ENCODE data around the gene ABO. TPM values are rescaled to one million over a fixed set of nuclear protein-coding genes. Genes with fewer than 3 reads are reported as not detected.

The ABO gene
- total and polyA plus RNA-seq, 10 of the 15 experiments (the other 5 are each of a cell fraction or from before 2014, with no cell fraction given): 0.10 TPM; not detected in 9

DNA sequence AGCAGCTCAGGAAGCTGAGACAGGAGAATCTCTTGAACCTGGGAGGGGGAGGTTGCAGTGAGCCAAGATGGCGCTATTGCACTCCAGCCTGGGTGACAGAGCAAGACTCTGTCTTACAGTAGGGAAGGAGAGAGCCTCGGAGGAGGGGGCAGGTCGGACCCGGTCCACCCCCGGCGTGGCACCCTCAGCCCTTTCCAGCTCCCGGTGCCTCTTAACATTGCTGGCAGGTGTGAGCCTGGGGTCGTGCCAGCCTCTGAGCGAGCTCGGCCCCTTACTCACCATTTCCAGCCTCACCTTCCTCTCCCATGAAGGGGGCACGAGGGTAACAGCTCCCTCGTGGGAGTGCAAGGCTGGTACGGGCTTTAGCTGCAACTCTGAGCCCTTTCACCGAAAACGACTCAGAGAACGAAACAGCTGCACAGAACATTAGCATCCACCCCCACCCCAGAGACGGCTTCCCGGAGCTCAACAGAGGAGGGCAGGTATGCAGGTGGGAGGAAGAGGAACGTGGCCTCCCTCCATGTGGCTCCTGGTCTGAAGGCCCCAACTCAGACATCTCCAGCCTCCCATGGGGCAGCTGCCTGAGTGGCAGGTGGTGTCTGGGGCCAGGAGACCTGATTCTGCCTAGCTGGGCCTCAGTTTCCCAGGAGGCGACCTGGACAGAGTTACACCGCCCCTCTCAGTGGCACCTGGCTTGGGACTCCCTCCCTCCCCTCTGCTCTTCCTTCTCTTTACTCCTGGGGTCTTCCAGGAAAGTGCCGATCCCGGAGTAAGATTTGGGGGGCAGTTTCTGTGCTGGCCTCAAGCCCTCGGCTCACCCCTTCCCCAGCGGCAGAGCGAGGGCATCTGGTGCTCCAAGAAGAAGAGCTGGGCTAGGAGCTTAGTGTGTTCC is 28.5 kb upstream of the ABO start:
- intact Hi-C loops (cut with micrococcal nuclease; ENCODE audit: unreplicated experiment): no loop called here
- Histone ChIP-seq H2AFZ (ENCODE audit: control insufficient read depth, low read depth, low read length) (no peak overlapping the region), H3K9ac (ENCODE audit: control insufficient read depth, insufficient read depth, low read length) (no peak overlapping the region), H3K36me3 (ENCODE audit: control insufficient read depth in 2 of 2, insufficient read depth in 2 of 2, low read length in 1 of 2) (no peaks in the 10 kb centered on the region), H3K4me3 (no peak overlapping the region), H3K27me3 (replicated peaks in 1 of 2; ENCODE audit: control insufficient read depth in 2 of 2, insufficient read depth in 2 of 2, low read length in 1 of 2) (no peaks in the 10 kb centered on the region; a peak in 2 of 4 replicates), H4K20me1 (ENCODE audit: control insufficient read depth, insufficient read depth) (no peaks in the 10 kb centered on the region), H3K4me2 (ENCODE audit: control insufficient read depth, insufficient read depth) (no peak overlapping the region), H3K27ac (ENCODE audit: control insufficient read depth, insufficient read depth) (no peak overlapping the region), H3K4me1 (ENCODE audit: control insufficient read depth, insufficient read depth, low read length) (no peaks in the 10 kb centered on the region), H3K9me3 (replicated peaks; ENCODE audit: control insufficient read depth, insufficient read depth, low read length) (no peaks in the 10 kb centered on the region), H3K79me2 (ENCODE audit: control insufficient read depth, insufficient read depth, low read length) (no peaks in the 10 kb centered on the region)
- ChIA-PET POLR2A (no interaction called here), RAD21 (ENCODE audit: unreplicated experiment) (no interaction called here), CTCF (no interaction called here), SMC1A (ENCODE audit: uncharacterized antibody, unreplicated experiment) (no interaction called here)
- DNase-seq (ENCODE audit: low read depth, low spot score) (no peak), FAIRE-seq (no peak), ATAC-seq (no peak)
- in situ Hi-C loops (cut with MboI): no loop called here
- no TSS peak for BruUV-seq (replicated peaks)
- WGBS (ENCODE audit: insufficient coverage, insufficient replicate concordance, low lambda C conversion rate, missing lambda C conversion rate): 31% methylated on average over 24 of the region's 26 CpGs
- TF ChIP-seq, protein P1, sequence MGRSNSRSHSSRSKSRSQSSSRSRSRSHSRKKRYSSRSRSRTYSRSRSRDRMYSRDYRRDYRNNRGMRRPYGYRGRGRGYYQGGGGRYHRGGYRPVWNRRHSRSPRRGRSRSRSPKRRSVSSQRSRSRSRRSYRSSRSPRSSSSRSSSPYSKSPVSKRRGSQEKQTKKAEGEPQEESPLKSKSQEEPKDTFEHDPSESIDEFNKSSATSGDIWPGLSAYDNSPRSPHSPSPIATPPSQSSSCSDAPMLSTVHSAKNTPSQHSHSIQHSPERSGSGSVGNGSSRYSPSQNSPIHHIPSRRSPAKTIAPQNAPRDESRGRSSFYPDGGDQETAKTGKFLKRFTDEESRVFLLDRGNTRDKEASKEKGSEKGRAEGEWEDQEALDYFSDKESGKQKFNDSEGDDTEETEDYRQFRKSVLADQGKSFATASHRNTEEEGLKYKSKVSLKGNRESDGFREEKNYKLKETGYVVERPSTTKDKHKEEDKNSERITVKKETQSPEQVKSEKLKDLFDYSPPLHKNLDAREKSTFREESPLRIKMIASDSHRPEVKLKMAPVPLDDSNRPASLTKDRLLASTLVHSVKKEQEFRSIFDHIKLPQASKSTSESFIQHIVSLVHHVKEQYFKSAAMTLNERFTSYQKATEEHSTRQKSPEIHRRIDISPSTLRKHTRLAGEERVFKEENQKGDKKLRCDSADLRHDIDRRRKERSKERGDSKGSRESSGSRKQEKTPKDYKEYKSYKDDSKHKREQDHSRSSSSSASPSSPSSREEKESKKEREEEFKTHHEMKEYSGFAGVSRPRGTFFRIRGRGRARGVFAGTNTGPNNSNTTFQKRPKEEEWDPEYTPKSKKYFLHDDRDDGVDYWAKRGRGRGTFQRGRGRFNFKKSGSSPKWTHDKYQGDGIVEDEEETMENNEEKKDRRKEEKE (IDR thresholded peaks at IDR 0.05): no peak
- TF ChIP-seq, protein P2, sequence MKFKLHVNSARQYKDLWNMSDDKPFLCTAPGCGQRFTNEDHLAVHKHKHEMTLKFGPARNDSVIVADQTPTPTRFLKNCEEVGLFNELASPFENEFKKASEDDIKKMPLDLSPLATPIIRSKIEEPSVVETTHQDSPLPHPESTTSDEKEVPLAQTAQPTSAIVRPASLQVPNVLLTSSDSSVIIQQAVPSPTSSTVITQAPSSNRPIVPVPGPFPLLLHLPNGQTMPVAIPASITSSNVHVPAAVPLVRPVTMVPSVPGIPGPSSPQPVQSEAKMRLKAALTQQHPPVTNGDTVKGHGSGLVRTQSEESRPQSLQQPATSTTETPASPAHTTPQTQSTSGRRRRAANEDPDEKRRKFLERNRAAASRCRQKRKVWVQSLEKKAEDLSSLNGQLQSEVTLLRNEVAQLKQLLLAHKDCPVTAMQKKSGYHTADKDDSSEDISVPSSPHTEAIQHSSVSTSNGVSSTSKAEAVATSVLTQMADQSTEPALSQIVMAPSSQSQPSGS (IDR thresholded peaks at IDR 0.05; ENCODE audit: low read length): no peak
- TF ChIP-seq EP300 (IDR thresholded peaks at IDR 0.05; ENCODE audit: borderline replicate concordance in 1 of 2, control insufficient read depth in 1 of 2, low read depth in 2 of 2, low read length in 2 of 2): no peak
- TF ChIP-seq, protein P3, sequence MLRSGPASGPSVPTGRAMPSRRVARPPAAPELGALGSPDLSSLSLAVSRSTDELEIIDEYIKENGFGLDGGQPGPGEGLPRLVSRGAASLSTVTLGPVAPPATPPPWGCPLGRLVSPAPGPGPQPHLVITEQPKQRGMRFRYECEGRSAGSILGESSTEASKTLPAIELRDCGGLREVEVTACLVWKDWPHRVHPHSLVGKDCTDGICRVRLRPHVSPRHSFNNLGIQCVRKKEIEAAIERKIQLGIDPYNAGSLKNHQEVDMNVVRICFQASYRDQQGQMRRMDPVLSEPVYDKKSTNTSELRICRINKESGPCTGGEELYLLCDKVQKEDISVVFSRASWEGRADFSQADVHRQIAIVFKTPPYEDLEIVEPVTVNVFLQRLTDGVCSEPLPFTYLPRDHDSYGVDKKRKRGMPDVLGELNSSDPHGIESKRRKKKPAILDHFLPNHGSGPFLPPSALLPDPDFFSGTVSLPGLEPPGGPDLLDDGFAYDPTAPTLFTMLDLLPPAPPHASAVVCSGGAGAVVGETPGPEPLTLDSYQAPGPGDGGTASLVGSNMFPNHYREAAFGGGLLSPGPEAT (IDR thresholded peaks at IDR 0.05; ENCODE audit: low read depth): no peak
- no peak for TF ChIP-seq MYC (IDR thresholded peaks at IDR 0.05; ENCODE audit: insufficient read depth, insufficient read length, insufficient replicate concordance, low read length, severe bottlenecking)
- TF ChIP-seq NFXL1 (IDR thresholded peaks at IDR 0.05; ENCODE audit: borderline replicate concordance): no peak
- TF ChIP-seq LARP7 (IDR thresholded peaks at IDR 0.05): no peak
- TF ChIP-seq MYB (IDR thresholded peaks at IDR 0.05; ENCODE audit: borderline replicate concordance, low read depth, low read length): no peak
- no peak for TF ChIP-seq KLF5 (IDR thresholded peaks at IDR 0.05; ENCODE audit: partially characterized antibody)
- no peak for TF ChIP-seq ZBED1 (IDR thresholded peaks at IDR 0.05; ENCODE audit: borderline replicate concordance)
- no peak for TF ChIP-seq BCL11A (IDR thresholded peaks at IDR 0.05; ENCODE audit: low read depth, low read length)
- TF ChIP-seq ZSCAN29 (IDR thresholded peaks at IDR 0.05): no peak
- no peak for TF ChIP-seq MEF2A (IDR thresholded peaks at IDR 0.05; ENCODE audit: insufficient read depth, low read depth, low read length)
- TF ChIP-seq BMI1 (IDR thresholded peaks at IDR 0.05; ENCODE audit: borderline replicate concordance): no peak
- TF ChIP-seq, protein P4, sequence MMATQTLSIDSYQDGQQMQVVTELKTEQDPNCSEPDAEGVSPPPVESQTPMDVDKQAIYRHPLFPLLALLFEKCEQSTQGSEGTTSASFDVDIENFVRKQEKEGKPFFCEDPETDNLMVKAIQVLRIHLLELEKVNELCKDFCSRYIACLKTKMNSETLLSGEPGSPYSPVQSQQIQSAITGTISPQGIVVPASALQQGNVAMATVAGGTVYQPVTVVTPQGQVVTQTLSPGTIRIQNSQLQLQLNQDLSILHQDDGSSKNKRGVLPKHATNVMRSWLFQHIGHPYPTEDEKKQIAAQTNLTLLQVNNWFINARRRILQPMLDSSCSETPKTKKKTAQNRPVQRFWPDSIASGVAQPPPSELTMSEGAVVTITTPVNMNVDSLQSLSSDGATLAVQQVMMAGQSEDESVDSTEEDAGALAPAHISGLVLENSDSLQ (IDR thresholded peaks at IDR 0.05): no peak

Measured in GM12878 (cell line).